ENCODE results near the gene WDR26.

DNA sequence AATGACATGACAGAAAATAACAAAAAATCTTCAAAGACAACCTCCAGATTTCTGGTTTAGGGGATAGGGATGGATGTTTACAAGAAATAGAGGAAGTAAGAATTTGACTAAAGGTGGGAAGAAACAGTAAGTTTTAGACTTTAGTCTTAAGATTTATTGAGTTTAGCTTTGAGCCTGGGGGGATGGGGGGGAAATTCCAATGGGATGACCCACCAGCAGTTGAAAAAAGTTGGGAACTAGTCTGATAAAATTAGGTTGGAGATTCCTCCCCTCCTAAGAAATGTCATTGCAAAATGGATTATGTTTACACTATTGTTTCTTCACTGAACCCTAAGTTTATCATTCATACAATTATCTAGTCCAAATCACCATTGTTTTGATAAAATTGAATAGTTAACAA, 28.4 kb downstream of the WDR26 start:
- TF ChIP-seq, protein P1, sequence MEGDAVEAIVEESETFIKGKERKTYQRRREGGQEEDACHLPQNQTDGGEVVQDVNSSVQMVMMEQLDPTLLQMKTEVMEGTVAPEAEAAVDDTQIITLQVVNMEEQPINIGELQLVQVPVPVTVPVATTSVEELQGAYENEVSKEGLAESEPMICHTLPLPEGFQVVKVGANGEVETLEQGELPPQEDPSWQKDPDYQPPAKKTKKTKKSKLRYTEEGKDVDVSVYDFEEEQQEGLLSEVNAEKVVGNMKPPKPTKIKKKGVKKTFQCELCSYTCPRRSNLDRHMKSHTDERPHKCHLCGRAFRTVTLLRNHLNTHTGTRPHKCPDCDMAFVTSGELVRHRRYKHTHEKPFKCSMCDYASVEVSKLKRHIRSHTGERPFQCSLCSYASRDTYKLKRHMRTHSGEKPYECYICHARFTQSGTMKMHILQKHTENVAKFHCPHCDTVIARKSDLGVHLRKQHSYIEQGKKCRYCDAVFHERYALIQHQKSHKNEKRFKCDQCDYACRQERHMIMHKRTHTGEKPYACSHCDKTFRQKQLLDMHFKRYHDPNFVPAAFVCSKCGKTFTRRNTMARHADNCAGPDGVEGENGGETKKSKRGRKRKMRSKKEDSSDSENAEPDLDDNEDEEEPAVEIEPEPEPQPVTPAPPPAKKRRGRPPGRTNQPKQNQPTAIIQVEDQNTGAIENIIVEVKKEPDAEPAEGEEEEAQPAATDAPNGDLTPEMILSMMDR (IDR thresholded peaks at IDR 0.05; ENCODE audit: insufficient read depth, low read depth, low read length): no peak
- no peak for TF ChIP-seq EZH2 (IDR thresholded peaks at IDR 0.05; ENCODE audit: insufficient read depth, low read length)
